Measurements from ENCODE around the gene RIMS4. TPM values are rescaled to one million over a fixed set of nuclear protein-coding genes. Genes with fewer than 3 reads are reported as not detected.

Gene RIMS4
- total and polyA plus RNA-seq, 10 of the 15 experiments (the other 5 are each of a cell fraction or from before 2014, with no cell fraction given), result under 0.01 to 0.07 (median 0.05) TPM; not detected in 5

- no peak for TF ChIP-seq CUX1 (IDR thresholded peaks at IDR 0.05; ENCODE audit: insufficient replicate concordance, low read depth, low read length)
- TF ChIP-seq HCFC1 (IDR thresholded peaks at IDR 0.05; ENCODE audit: low read length), result no peak
Measured at GRCh38 chr20:44702776-44703175, 107.6 kb downstream of the RIMS4 start (continued).

- no TSS peak for BruUV-seq (replicated peaks)
- Histone ChIP-seq H3K4me1 (ENCODE audit: control insufficient read depth, insufficient read depth, low read length) (peaks cover 10% of the 10 kb centered on the region), H3K36me3 (ENCODE audit: control insufficient read depth in 2 of 2, insufficient read depth in 2 of 2, low read length in 1 of 2) (no peaks in the 10 kb centered on the region), H3K27me3 (replicated peaks in 1 of 2; ENCODE audit: control insufficient read depth in 2 of 2, insufficient read depth in 2 of 2, low read length in 1 of 2) (no peaks in the 10 kb centered on the region; a peak in 2 of 4 replicates), H3K9me3 (replicated peaks; ENCODE audit: control insufficient read depth, insufficient read depth, low read length) (no peaks in the 10 kb centered on the region), H3K4me3 (no peak overlapping the region), H4K20me1 (ENCODE audit: control insufficient read depth, insufficient read depth) (no peaks in the 10 kb centered on the region), H2AFZ (ENCODE audit: control insufficient read depth, low read depth, low read length) (no peak overlapping the region), H3K79me2 (ENCODE audit: control insufficient read depth, insufficient read depth, low read length) (no peaks in the 10 kb centered on the region), H3K4me2 (ENCODE audit: control insufficient read depth, insufficient read depth) (no peak overlapping the region), H3K27ac (ENCODE audit: control insufficient read depth, insufficient read depth) (no peak overlapping the region), H3K9ac (ENCODE audit: control insufficient read depth, insufficient read depth, low read length) (no peak overlapping the region)
- CTCF ChIA-PET, result interaction anchor here (0.6 kb wide), 1 partner anchor 319 kb away, joined by 3 read pairs; no protein-coding TSS in a partner anchor
- SMC1A ChIA-PET (ENCODE audit: uncharacterized antibody, unreplicated experiment), result no interaction called here
- in situ Hi-C loops (cut with MboI) (no loop called here), intact Hi-C loops (cut with micrococcal nuclease; ENCODE audit: unreplicated experiment) (no loop called here)
- RAD21 ChIA-PET (ENCODE audit: unreplicated experiment), result no interaction called here
- DNase-seq (ENCODE audit: low read depth, low spot score) (no peak), ATAC-seq (no peak), FAIRE-seq (no peak)
- 55% methylated on average over 7 of the region's 7 CpGs for WGBS (ENCODE audit: insufficient coverage, insufficient replicate concordance, low lambda C conversion rate, missing lambda C conversion rate)
- POLR2A ChIA-PET, result no interaction called here
- TF ChIP-seq FOXK2 (IDR thresholded peaks at IDR 0.05) (no peak), NRF1 (conservative IDR thresholded peaks at IDR 0.05; ENCODE audit: low read depth, low read length) (no peak), CTCF (IDR thresholded peaks at IDR 0.05 in 2 of 3, conservative IDR thresholded peaks at IDR 0.05 in 1 of 3; ENCODE audit: control insufficient read depth in 2 of 3, extremely low read depth in 1 of 3, insufficient read depth in 1 of 3, low read depth in 3 of 3, low read length in 3 of 3) (no peak), SUPT20H (IDR thresholded peaks at IDR 0.05; ENCODE audit: borderline replicate concordance, control insufficient read depth, low read depth, low read length) (no peak), CEBPZ (IDR thresholded peaks at IDR 0.05; ENCODE audit: low read depth, low read length) (no peak), IKZF1 (conservative IDR thresholded peaks at IDR 0.05) (no peak), PBX3 (IDR thresholded peaks at IDR 0.05; ENCODE audit: insufficient replicate concordance, low read depth, low read length) (no peak)
Measured at GRCh38 chr20:44701858-44702256, 108.5 kb downstream of the RIMS4 start.
